GM23338 (cell line): Measurements from ENCODE around the gene HMG20B. TPM values are rescaled to one million over a fixed set of nuclear protein-coding genes. Genes with fewer than 3 reads are reported as not detected.

Experiments
- ATAC-seq: fragments of 200-7000 bp; cut with Tn5 transposase; 3 replicates; pipeline ENCODE4 v1.9.1; 2020
- DNase-seq: peaks from one replicate; pipeline ENCODE4 v3.0.0-alpha.2; 2015; ENCODE audit warnings: low spot score
- H2AFZ ChIP-seq: fragments of 200-600 bp; sonication (generic); 2 replicates; pipeline ENCODE4 v1.8.0; 2016; ENCODE audit warnings: antibody characterized with exemption, mild to moderate bottlenecking, moderate library complexity
- H3F3A ChIP-seq: fragments of 200-600 bp; sonication (generic); replicated peaks from 2 replicates; pipeline ENCODE4 v1.8.0; 2017; ENCODE audit warnings: antibody characterized with exemption, mixed run types, low read depth
- H3K27ac ChIP-seq: fragments of 200-600 bp; sonication (generic); 2 replicates; pipeline ENCODE4 v1.6.1; 2016; ENCODE audit warnings: low read depth
- H3K27me3 ChIP-seq: fragments of 200-600 bp; sonication (generic); 2 replicates; pipeline ENCODE4 v1.8.0; 2016; ENCODE audit warnings: mild to moderate bottlenecking, mixed run types, moderate library complexity; ENCODE audit not compliant: insufficient read depth
- H3K36me3 ChIP-seq: fragments of 200-600 bp; sonication (generic); 2 replicates; pipeline ENCODE4 v1.8.0; 2016; ENCODE audit warnings: mild to moderate bottlenecking; ENCODE audit not compliant: insufficient read depth
- H3K4me1 ChIP-seq: fragments of 200-600 bp; sonication (generic); 2 replicates; pipeline ENCODE4 v1.8.0; 2016; ENCODE audit warnings: mild to moderate bottlenecking, moderate library complexity; ENCODE audit not compliant: insufficient read depth
- H3K4me2 ChIP-seq: fragments of 200-600 bp; sonication (generic); 2 replicates; pipeline ENCODE4 v1.7.1; 2017; ENCODE audit warnings: mixed run types
- H3K4me3 ChIP-seq: fragments of 200-600 bp; sonication (generic); 2 replicates; pipeline ENCODE4 v1.6.1; 2016; ENCODE audit warnings: mixed run types
- H3K79me2 ChIP-seq: fragments of 200-600 bp; sonication (generic); replicated peaks from 2 replicates; pipeline ENCODE4 v1.8.0; 2017; ENCODE audit warnings: mild to moderate bottlenecking; ENCODE audit not compliant: insufficient read depth
- H3K9me2 ChIP-seq: fragments of 200-600 bp; sonication (generic); 2 replicates; pipeline ENCODE4 v1.8.0; 2017; ENCODE audit not compliant: insufficient read depth
- H4K20me1 ChIP-seq: fragments of 200-600 bp; sonication (generic); replicated peaks from 2 replicates; pipeline ENCODE4 v1.8.0; 2017; ENCODE audit warnings: mild to moderate bottlenecking; ENCODE audit not compliant: insufficient read depth
- H3K27ac Mint-ChIP-seq: 2 replicates; pipeline ENCODE4 v1.8.0; 2020; ENCODE audit warnings: inconsistent platforms, mild to moderate bottlenecking, moderate library complexity, mixed read lengths
- H3K27me3 Mint-ChIP-seq: 3 replicates; pipeline ENCODE4 v1.8.0; 2022; ENCODE audit warnings: low read depth, mild to moderate bottlenecking, moderate library complexity, mixed read lengths, inconsistent platforms; ENCODE audit not compliant: insufficient read depth, poor library complexity
- H3K36me3 Mint-ChIP-seq: 3 replicates; pipeline ENCODE4 v1.8.0; 2021; ENCODE audit warnings: low read depth, mild to moderate bottlenecking, inconsistent platforms, moderate library complexity, mixed read lengths
- H3K4me1 Mint-ChIP-seq: 3 replicates; pipeline ENCODE4 v1.8.0; 2020; ENCODE audit warnings: mild to moderate bottlenecking, inconsistent platforms, mixed read lengths
- H3K4me3 Mint-ChIP-seq: 3 replicates; pipeline ENCODE4 v1.8.0; 2021; ENCODE audit warnings: moderate library complexity, mild to moderate bottlenecking, inconsistent platforms, mixed read lengths
- H3K9me3 Mint-ChIP-seq: 3 replicates; pipeline ENCODE4 v1.8.0; 2020; ENCODE audit warnings: moderate library complexity, mild to moderate bottlenecking, inconsistent platforms, mixed read lengths
- CREB1 ChIP-seq: fragments of 250-450 bp; sonication (Bioruptor Pico); IDR thresholded peaks from 2 replicates; pipeline ENCODE4 v1.5.0; 2020; ENCODE audit warnings: low read depth, mild to moderate bottlenecking, moderate library complexity
- CTCF ChIP-seq, 2 experiments: fragments of 200-600 bp in 1 of 2; sonication (generic) in 1 of 2; conservative IDR thresholded peaks; 2 replicates each; pipeline versions ENCODE4 v1.5.1 to v1.6.1; 2016 to 2017; ENCODE audit warnings: antibody characterized with exemption in 2 of 2, low read depth in 2 of 2, mild to moderate bottlenecking in 2 of 2, moderate library complexity in 1 of 2
- EZH2 ChIP-seq: fragments of 200-600 bp; sonication (generic); IDR thresholded peaks from one replicate; pipeline ENCODE4 v1.8.0; 2017; ENCODE audit warnings: antibody characterized with exemption, mild to moderate bottlenecking, low read depth; ENCODE audit not compliant: unreplicated experiment
- EZH2phosphoT487 ChIP-seq: fragments of 200-600 bp; sonication (generic); IDR thresholded peaks from one replicate; pipeline ENCODE4 v1.8.1; 2018; ENCODE audit warnings: antibody characterized with exemption; ENCODE audit not compliant: unreplicated experiment
- JUNB ChIP-seq: IDR thresholded peaks from one replicate; pipeline ENCODE4 v1.6.1; 2016; ENCODE audit warnings: antibody characterized with exemption; ENCODE audit not compliant: unreplicated experiment
- NANOG ChIP-seq: IDR thresholded peaks from 2 replicates; pipeline ENCODE4 v1.6.1; 2016; ENCODE audit warnings: antibody characterized with exemption, borderline replicate concordance
- POLR2AphosphoS5 ChIP-seq: IDR thresholded peaks from 2 replicates; pipeline ENCODE4 v1.6.1; 2016; ENCODE audit warnings: antibody characterized with exemption, low read depth
- STAT1 ChIP-seq: IDR thresholded peaks from one replicate; pipeline ENCODE4 v1.6.1; 2016; ENCODE audit warnings: antibody characterized with exemption; ENCODE audit not compliant: unreplicated experiment
- ZNF114 ChIP-seq: fragments of 250-450 bp; sonication (Bioruptor Pico); IDR thresholded peaks from 2 replicates; pipeline ENCODE4 v1.5.0; 2020; ENCODE audit warnings: mild to moderate bottlenecking, moderate library complexity
- ZNF331 ChIP-seq: fragments of 250-450 bp; sonication (Bioruptor Pico); IDR thresholded peaks from 2 replicates; pipeline ENCODE4 v1.5.0; 2020; ENCODE audit warnings: low read depth, mild to moderate bottlenecking, moderate library complexity
- polyA plus RNA-seq: library from polyadenylated mRNA; unstranded; fragments of >200 nt; fragmentation: Nextera tagmentation; extraction: Ambion mirVana; gene quantifications from 2 replicates; pipeline ENCODE4 v1.2.1, GENCODE V29; 2016
- total RNA-seq: library from RNA; depleted of rRNA; stranded (reverse); fragments of >200 nt; shearing (Covaris generic); gene quantifications from 2 replicates; pipeline ENCODE4 v1.2.3, GENCODE V29; 2014
- TF ChIP-seq, protein P1 (sequence below): IDR thresholded peaks from one replicate; pipeline ENCODE4 v1.6.1; 2018; ENCODE audit warnings: antibody characterized with exemption; ENCODE audit not compliant: unreplicated experiment
- TF ChIP-seq, protein P2 (sequence below): fragments of 250-450 bp; sonication (Bioruptor Pico); IDR thresholded peaks from 2 replicates; pipeline ENCODE4 v1.5.0; 2020; ENCODE audit warnings: mild to moderate bottlenecking, moderate library complexity
- TF ChIP-seq, protein P3 (sequence below): IDR thresholded peaks from 2 replicates; pipeline ENCODE4 v1.6.1; 2016; ENCODE audit warnings: antibody characterized with exemption

The HMG20B gene
- total and polyA plus RNA-seq, 2 experiments from 2014 or later: 74.1 to 130 TPM

- ATAC-seq (no peak), DNase-seq (no peak)
- Mint-ChIP-seq H3K36me3 (peaks cover 7% of the 10 kb centered on the region), H3K4me1 (no peaks in the 10 kb centered on the region; the same call in 2 of the 3 replicates), H3K4me3 (no peak overlapping the region), H3K27ac (no peak overlapping the region), H3K27me3 (peaks cover 14% of the 10 kb centered on the region), H3K9me3 (no peaks in the 10 kb centered on the region)
- H4K20me1 ChIP-seq: peaks cover 7% of the 10 kb centered on the region
- H3F3A ChIP-seq: peaks cover 6% of the 10 kb centered on the region; the same call in 1 of the 2 replicates
- TF ChIP-seq EZH2 (no peak), CTCF (conservative IDR thresholded peaks at IDR 0.05; ENCODE audit: low read depth in 2 of 2) (no peak), NANOG (no peak), ZNF331 (CRISPR knock-in tag) (no peak), JUNB (no peak), POLR2AphosphoS5 (no peak), STAT1 (no peak), CREB1 (CRISPR knock-in tag) (no peak), EZH2phosphoT487 (no peak), ZNF114 (CRISPR knock-in tag) (no peak)
- TF ChIP-seq, protein P1, sequence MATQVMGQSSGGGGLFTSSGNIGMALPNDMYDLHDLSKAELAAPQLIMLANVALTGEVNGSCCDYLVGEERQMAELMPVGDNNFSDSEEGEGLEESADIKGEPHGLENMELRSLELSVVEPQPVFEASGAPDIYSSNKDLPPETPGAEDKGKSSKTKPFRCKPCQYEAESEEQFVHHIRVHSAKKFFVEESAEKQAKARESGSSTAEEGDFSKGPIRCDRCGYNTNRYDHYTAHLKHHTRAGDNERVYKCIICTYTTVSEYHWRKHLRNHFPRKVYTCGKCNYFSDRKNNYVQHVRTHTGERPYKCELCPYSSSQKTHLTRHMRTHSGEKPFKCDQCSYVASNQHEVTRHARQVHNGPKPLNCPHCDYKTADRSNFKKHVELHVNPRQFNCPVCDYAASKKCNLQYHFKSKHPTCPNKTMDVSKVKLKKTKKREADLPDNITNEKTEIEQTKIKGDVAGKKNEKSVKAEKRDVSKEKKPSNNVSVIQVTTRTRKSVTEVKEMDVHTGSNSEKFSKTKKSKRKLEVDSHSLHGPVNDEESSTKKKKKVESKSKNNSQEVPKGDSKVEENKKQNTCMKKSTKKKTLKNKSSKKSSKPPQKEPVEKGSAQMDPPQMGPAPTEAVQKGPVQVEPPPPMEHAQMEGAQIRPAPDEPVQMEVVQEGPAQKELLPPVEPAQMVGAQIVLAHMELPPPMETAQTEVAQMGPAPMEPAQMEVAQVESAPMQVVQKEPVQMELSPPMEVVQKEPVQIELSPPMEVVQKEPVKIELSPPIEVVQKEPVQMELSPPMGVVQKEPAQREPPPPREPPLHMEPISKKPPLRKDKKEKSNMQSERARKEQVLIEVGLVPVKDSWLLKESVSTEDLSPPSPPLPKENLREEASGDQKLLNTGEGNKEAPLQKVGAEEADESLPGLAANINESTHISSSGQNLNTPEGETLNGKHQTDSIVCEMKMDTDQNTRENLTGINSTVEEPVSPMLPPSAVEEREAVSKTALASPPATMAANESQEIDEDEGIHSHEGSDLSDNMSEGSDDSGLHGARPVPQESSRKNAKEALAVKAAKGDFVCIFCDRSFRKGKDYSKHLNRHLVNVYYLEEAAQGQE: no peak
- TF ChIP-seq, protein P2, sequence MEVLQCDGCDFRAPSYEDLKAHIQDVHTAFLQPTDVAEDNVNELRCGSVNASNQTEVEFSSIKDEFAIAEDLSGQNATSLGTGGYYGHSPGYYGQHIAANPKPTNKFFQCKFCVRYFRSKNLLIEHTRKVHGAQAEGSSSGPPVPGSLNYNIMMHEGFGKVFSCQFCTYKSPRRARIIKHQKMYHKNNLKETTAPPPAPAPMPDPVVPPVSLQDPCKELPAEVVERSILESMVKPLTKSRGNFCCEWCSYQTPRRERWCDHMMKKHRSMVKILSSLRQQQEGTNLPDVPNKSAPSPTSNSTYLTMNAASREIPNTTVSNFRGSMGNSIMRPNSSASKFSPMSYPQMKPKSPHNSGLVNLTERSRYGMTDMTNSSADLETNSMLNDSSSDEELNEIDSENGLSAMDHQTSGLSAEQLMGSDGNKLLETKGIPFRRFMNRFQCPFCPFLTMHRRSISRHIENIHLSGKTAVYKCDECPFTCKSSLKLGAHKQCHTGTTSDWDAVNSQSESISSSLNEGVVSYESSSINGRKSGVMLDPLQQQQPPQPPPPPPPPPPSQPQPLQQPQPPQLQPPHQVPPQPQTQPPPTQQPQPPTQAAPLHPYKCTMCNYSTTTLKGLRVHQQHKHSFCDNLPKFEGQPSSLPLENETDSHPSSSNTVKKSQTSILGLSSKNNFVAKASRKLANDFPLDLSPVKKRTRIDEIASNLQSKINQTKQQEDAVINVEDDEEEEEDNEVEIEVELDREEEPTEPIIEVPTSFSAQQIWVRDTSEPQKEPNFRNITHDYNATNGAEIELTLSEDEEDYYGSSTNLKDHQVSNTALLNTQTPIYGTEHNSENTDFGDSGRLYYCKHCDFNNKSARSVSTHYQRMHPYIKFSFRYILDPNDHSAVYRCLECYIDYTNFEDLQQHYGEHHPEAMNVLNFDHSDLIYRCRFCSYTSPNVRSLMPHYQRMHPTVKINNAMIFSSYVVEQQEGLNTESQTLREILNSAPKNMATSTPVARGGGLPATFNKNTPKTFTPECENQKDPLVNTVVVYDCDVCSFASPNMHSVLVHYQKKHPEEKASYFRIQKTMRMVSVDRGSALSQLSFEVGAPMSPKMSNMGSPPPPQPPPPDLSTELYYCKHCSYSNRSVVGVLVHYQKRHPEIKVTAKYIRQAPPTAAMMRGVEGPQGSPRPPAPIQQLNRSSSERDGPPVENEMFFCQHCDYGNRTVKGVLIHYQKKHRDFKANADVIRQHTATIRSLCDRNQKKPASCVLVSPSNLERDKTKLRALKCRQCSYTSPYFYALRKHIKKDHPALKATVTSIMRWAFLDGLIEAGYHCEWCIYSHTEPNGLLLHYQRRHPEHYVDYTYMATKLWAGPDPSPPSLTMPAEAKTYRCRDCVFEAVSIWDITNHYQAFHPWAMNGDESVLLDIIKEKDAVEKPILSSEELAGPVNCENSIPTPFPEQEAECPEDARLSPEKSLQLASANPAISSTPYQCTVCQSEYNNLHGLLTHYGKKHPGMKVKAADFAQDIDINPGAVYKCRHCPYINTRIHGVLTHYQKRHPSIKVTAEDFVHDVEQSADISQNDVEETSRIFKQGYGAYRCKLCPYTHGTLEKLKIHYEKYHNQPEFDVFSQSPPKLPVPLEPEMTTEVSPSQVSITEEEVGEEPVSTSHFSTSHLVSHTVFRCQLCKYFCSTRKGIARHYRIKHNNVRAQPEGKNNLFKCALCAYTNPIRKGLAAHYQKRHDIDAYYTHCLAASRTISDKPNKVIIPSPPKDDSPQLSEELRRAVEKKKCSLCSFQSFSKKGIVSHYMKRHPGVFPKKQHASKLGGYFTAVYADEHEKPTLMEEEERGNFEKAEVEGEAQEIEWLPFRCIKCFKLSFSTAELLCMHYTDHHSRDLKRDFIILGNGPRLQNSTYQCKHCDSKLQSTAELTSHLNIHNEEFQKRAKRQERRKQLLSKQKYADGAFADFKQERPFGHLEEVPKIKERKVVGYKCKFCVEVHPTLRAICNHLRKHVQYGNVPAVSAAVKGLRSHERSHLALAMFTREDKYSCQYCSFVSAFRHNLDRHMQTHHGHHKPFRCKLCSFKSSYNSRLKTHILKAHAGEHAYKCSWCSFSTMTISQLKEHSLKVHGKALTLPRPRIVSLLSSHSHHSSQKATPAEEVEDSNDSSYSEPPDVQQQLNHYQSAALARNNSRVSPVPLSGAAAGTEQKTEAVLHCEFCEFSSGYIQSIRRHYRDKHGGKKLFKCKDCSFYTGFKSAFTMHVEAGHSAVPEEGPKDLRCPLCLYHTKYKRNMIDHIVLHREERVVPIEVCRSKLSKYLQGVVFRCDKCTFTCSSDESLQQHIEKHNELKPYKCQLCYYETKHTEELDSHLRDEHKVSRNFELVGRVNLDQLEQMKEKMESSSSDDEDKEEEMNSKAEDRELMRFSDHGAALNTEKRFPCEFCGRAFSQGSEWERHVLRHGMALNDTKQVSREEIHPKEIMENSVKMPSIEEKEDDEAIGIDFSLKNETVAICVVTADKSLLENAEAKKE: no peak
- TF ChIP-seq, protein P3, sequence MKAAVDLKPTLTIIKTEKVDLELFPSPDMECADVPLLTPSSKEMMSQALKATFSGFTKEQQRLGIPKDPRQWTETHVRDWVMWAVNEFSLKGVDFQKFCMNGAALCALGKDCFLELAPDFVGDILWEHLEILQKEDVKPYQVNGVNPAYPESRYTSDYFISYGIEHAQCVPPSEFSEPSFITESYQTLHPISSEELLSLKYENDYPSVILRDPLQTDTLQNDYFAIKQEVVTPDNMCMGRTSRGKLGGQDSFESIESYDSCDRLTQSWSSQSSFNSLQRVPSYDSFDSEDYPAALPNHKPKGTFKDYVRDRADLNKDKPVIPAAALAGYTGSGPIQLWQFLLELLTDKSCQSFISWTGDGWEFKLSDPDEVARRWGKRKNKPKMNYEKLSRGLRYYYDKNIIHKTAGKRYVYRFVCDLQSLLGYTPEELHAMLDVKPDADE: no peak
- H3K4me1 ChIP-seq: no peaks in the 10 kb centered on the region
- no peaks in the 10 kb centered on the region for H3K9me2 ChIP-seq
- H3K36me3 ChIP-seq: no peaks in the 10 kb centered on the region
- H3K27me3 ChIP-seq: no peaks in the 10 kb centered on the region
- H3K4me3 ChIP-seq: no peak overlapping the region
- no peak overlapping the region for H2AFZ ChIP-seq
- no peak overlapping the region for H3K4me2 ChIP-seq
- H3K27ac ChIP-seq: no peak overlapping the region
- no peaks in the 10 kb centered on the region for H3K79me2 ChIP-seq
Measured at GRCh38 chr19:3546119-3546518, 26.6 kb upstream of the HMG20B start.
